OCI-LY1 (cell line): ENCODE measurements around the gene PASD1.

ENCODE experiments used
- H2AFZ ChIP-seq: fragments of 200-600 bp; sonication (generic), shearing (Covaris generic); 2 replicates; pipeline ENCODE4 v1.6.0; 2014; ENCODE audit warnings: antibody characterized with exemption, mild to moderate bottlenecking, low read length
- H3F3A ChIP-seq: fragments of 200-600 bp; sonication (generic), shearing (Covaris generic); 2 replicates; pipeline ENCODE4 v1.6.0; 2014; ENCODE audit warnings: mild to moderate bottlenecking, antibody characterized with exemption, low read length, moderate library complexity; ENCODE audit not compliant: insufficient read depth
- H3K27ac ChIP-seq: fragments of 200-600 bp; sonication (generic); 2 replicates; pipeline ENCODE4 v1.5.1; 2014; ENCODE audit warnings: low read length, mixed run types, mild to moderate bottlenecking, low read depth; ENCODE audit not compliant: poor library complexity, severe bottlenecking
- H3K27me3 ChIP-seq: fragments of 200-600 bp; sonication (generic); 2 replicates; pipeline ENCODE4 v1.6.0; 2014; ENCODE audit warnings: antibody characterized with exemption, mild to moderate bottlenecking, low read length, moderate library complexity; ENCODE audit not compliant: insufficient read depth
- H3K36me3 ChIP-seq: fragments of 200-600 bp; sonication (generic); 2 replicates; pipeline ENCODE4 v1.6.1; 2014; ENCODE audit warnings: mild to moderate bottlenecking, antibody characterized with exemption, low read length, moderate library complexity, mixed read lengths; ENCODE audit not compliant: insufficient read depth
- H3K4me1 ChIP-seq: fragments of 200-600 bp; sonication (generic); 2 replicates; pipeline ENCODE4 v1.5.1; 2014; ENCODE audit warnings: mild to moderate bottlenecking, low read length, moderate library complexity; ENCODE audit not compliant: insufficient read depth, severe bottlenecking
- H3K4me2 ChIP-seq: fragments of 200-600 bp; sonication (generic), shearing (Covaris generic); 2 replicates; pipeline ENCODE4 v1.6.1; 2014; ENCODE audit warnings: low read length
- H3K4me3 ChIP-seq: fragments of 200-600 bp; sonication (generic); 2 replicates; pipeline ENCODE4 v1.5.1; 2014; ENCODE audit warnings: low read length, low read depth, mild to moderate bottlenecking, mixed read lengths; ENCODE audit not compliant: poor library complexity, severe bottlenecking
- H3K79me2 ChIP-seq: fragments of 200-600 bp; shearing (Covaris generic); 2 replicates; pipeline ENCODE4 v1.6.1; 2016; ENCODE audit warnings: mixed run types, low read length, mixed read lengths; ENCODE audit not compliant: insufficient read depth
- H3K9ac ChIP-seq: fragments of 200-600 bp; sonication (generic), shearing (Covaris generic); 2 replicates; pipeline ENCODE4 v1.6.1; 2014; ENCODE audit warnings: mild to moderate bottlenecking, low read length, mixed read lengths
- H3K9me2 ChIP-seq: fragments of 200-600 bp; sonication (generic), shearing (Covaris generic); 2 replicates; pipeline ENCODE4 v1.6.1; 2014; ENCODE audit warnings: low read depth, mild to moderate bottlenecking, low read length, mixed read lengths
- H3K9me3 ChIP-seq: fragments of 200-600 bp; shearing (Covaris generic); 2 replicates; pipeline ENCODE4 v1.6.1; 2014; ENCODE audit warnings: low read length, mixed read lengths
- H4K20me1 ChIP-seq: fragments of 200-600 bp; sonication (generic), shearing (Covaris generic); 2 replicates; pipeline ENCODE4 v1.6.0; 2016; ENCODE audit warnings: mild to moderate bottlenecking, low read length; ENCODE audit not compliant: insufficient read depth
- CTCF ChIP-seq: fragments of 200-600 bp; sonication (generic), shearing (Covaris generic); IDR thresholded peaks from 2 replicates; pipeline ENCODE4 v1.5.1; 2017; ENCODE audit warnings: mild to moderate bottlenecking, antibody characterized with exemption, low read length, moderate library complexity, mixed read lengths
- EZH2 ChIP-seq: fragments of 200-600 bp; sonication (generic), shearing (Covaris generic); IDR thresholded peaks from 2 replicates; pipeline ENCODE4 v1.8.0; 2017; ENCODE audit warnings: borderline replicate concordance, mixed run types, mild to moderate bottlenecking, antibody characterized with exemption, low read length, moderate library complexity, mixed read lengths

The PASD1 gene

GRCh38 chrX:151641564-151641963 is 78.1 kb downstream of the PASD1 start:
- no peaks in the 10 kb centered on the region for H3K79me2 ChIP-seq
- no peak overlapping the region for H3K4me3 ChIP-seq
- H3K4me2 ChIP-seq, result no peak overlapping the region
- H3K4me1 ChIP-seq, result no peaks in the 10 kb centered on the region
- H3K9ac ChIP-seq, result no peak overlapping the region
- no peaks in the 10 kb centered on the region for H3F3A ChIP-seq
- TF ChIP-seq EZH2, result no peak
- TF ChIP-seq CTCF, result no peak
- H2AFZ ChIP-seq, result no peak overlapping the region
- no peak overlapping the region for H3K27ac ChIP-seq
- no peaks in the 10 kb centered on the region for H4K20me1 ChIP-seq
- H3K36me3 ChIP-seq, result no peaks in the 10 kb centered on the region
- no peaks in the 10 kb centered on the region for H3K9me3 ChIP-seq
- H3K9me2 ChIP-seq, result no peaks in the 10 kb centered on the region
- no peaks in the 10 kb centered on the region for H3K27me3 ChIP-seq

GRCh38 chrX:151675121-151675746 is 111.8 kb downstream of the PASD1 start:
- Histone ChIP-seq H2AFZ (no peak overlapping the region), H3K9me2 (no peaks in the 10 kb centered on the region), H3K9me3 (no peaks in the 10 kb centered on the region), H3K36me3 (no peaks in the 10 kb centered on the region), H4K20me1 (no peaks in the 10 kb centered on the region), H3F3A (no peaks in the 10 kb centered on the region), H3K79me2 (no peaks in the 10 kb centered on the region), H3K27ac (no peak overlapping the region), H3K4me3 (no peak overlapping the region), H3K4me2 (no peak overlapping the region), H3K9ac (no peak overlapping the region), H3K27me3 (no peaks in the 10 kb centered on the region), H3K4me1 (no peaks in the 10 kb centered on the region)
- no peak for TF ChIP-seq CTCF
- no peak for TF ChIP-seq EZH2

DNA sequence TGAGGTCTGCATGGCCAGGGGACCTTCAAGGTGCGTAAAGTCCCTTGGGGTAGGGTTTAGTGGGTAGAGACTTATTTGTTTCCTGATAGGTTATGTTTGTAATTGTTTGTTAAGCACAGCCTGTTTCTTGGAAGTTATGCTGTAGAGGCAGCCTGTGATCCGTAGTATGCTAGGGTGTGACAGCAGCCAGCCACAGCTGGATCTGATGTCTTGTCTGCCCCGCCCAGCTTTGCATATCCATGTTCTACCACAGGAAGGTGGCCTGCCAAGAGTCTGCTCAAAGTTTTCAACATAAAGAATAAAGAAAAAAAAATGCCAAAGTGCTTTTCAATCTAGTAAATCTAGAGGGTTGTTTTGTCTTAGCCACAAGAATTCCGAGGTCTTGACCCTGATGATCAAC is 112.7 kb downstream of the PASD1 start:
- TF ChIP-seq CTCF (no peak), EZH2 (no peak)
- no peaks in the 10 kb centered on the region for H3K4me1 ChIP-seq
- no peak overlapping the region for H2AFZ ChIP-seq
- H3K27ac ChIP-seq, result no peak overlapping the region
- no peaks in the 10 kb centered on the region for H3F3A ChIP-seq
- H3K9ac ChIP-seq, result no peak overlapping the region
- H3K79me2 ChIP-seq, result no peaks in the 10 kb centered on the region
- H3K36me3 ChIP-seq, result no peaks in the 10 kb centered on the region
- no peaks in the 10 kb centered on the region for H3K27me3 ChIP-seq
- H3K9me3 ChIP-seq, result no peaks in the 10 kb centered on the region
- no peaks in the 10 kb centered on the region for H3K9me2 ChIP-seq
- no peaks in the 10 kb centered on the region for H4K20me1 ChIP-seq
- no peak overlapping the region for H3K4me2 ChIP-seq
- no peak overlapping the region for H3K4me3 ChIP-seq
